Activated naive CD4-positive, alpha-beta T cell treated with anti-CD3 and anti-CD28 coated beads, Interleukin-2, amount 10 ng/mL, durations not matched to agents 7 days and 5 days (primary cell): Measurements from ENCODE around the gene DESI2.
"Not testable (repeated sequence)": the region's sequence is repeated elsewhere in the genome, so short reads cannot be mapped to it uniquely, and the experiment has no call there.

Experiments used
- CTCF ChIA-PET: fragments of 350-600 bp; sonication (Branson Sonifier 250); formaldehyde crosslinking; loops from one replicate; lab custom pipeline; 2021; ENCODE audit warnings: antibody characterized with exemption; lab: Charles Lee
- DNase-seq: peaks from one replicate; pipeline ENCODE4 v3.0.0-alpha.2; 2020
- H3K27ac Mint-ChIP-seq: one replicate; pipeline ENCODE4 v1.8.0; 2021; ENCODE audit warnings: mild to moderate bottlenecking, moderate library complexity, mixed read lengths
- H3K27me3 Mint-ChIP-seq: one replicate; pipeline ENCODE4 v1.8.0; 2021; ENCODE audit warnings: mild to moderate bottlenecking, mixed read lengths
- H3K36me3 Mint-ChIP-seq: one replicate; pipeline ENCODE4 v1.8.0; 2021; ENCODE audit warnings: mixed read lengths
- H3K4me1 Mint-ChIP-seq: one replicate; pipeline ENCODE4 v1.8.0; 2021; ENCODE audit warnings: mixed read lengths
- H3K4me3 Mint-ChIP-seq: one replicate; pipeline ENCODE4 v1.8.0; 2021; ENCODE audit warnings: mild to moderate bottlenecking, moderate library complexity, mixed read lengths
- H3K9me3 Mint-ChIP-seq: one replicate; pipeline ENCODE4 v1.8.0; 2021; ENCODE audit warnings: mixed read lengths

The DESI2 gene

GRCh38 chr1:244642526-244642925, 10.4 kb upstream of the DESI2 start:
- CTCF ChIA-PET, result no interaction called here
- no peak overlapping the region for H3K27ac Mint-ChIP-seq
- no peaks in the 10 kb centered on the region for H3K36me3 Mint-ChIP-seq
- no peak for DNase-seq
- peaks cover 4% of the 10 kb centered on the region for H3K27me3 Mint-ChIP-seq
- H3K4me3 Mint-ChIP-seq, result no peak overlapping the region
- no peaks in the 10 kb centered on the region for H3K4me1 Mint-ChIP-seq
- no peaks in the 10 kb centered on the region for H3K9me3 Mint-ChIP-seq

- Mint-ChIP-seq H3K36me3 (no peaks in the 10 kb centered on the region), H3K9me3 (no peaks in the 10 kb centered on the region), H3K4me3 (no peak overlapping the region), H3K27ac (no peak overlapping the region), H3K4me1 (no peaks in the 10 kb centered on the region), H3K27me3 (peaks cover 6% of the 10 kb centered on the region)
- DNase-seq, result no peak
- CTCF ChIA-PET, result interaction anchor here (0.6 kb wide), 1 partner anchor 158 kb away, joined by 3 read pairs; no protein-coding TSS in a partner anchor
Observed at GRCh38 chr1:244642988-244643387, 9.9 kb upstream of the DESI2 start.

- H3K27me3 Mint-ChIP-seq, result peaks cover 7% of the 10 kb centered on the region
- H3K4me1 Mint-ChIP-seq, result no peaks in the 10 kb centered on the region
Observed at GRCh38 chr1:244645414-244645813, 7.5 kb upstream of the DESI2 start.

GRCh38 chr1:244645890-244646289, 7.0 kb upstream of the DESI2 start:
- Mint-ChIP-seq H3K4me3 (no peak overlapping the region), H3K36me3 (no peaks in the 10 kb centered on the region), H3K4me1 (no peaks in the 10 kb centered on the region), H3K27ac (no peak overlapping the region), H3K27me3 (peaks cover 7% of the 10 kb centered on the region), H3K9me3 (no peaks in the 10 kb centered on the region)
- CTCF ChIA-PET, result no interaction called here
- DNase-seq, result no peak

More at GRCh38 chr1:244645414-244645813, 7.5 kb upstream of the DESI2 start:
- no peak overlapping the region for H3K4me3 Mint-ChIP-seq
- no peak for DNase-seq
- no peaks in the 10 kb centered on the region for H3K36me3 Mint-ChIP-seq
- no peaks in the 10 kb centered on the region for H3K9me3 Mint-ChIP-seq
- H3K27ac Mint-ChIP-seq, result no peak overlapping the region
- CTCF ChIA-PET, result no interaction called here

GRCh38 chr1:244647819-244648218, 5.1 kb upstream of the DESI2 start:
- DNase-seq, result no peak
- Mint-ChIP-seq H3K27me3 (peaks cover 7% of the 10 kb centered on the region), H3K36me3 (peaks cover 3% of the 10 kb centered on the region), H3K27ac (no peak overlapping the region), H3K9me3 (no peaks in the 10 kb centered on the region), H3K4me1 (peaks cover 11% of the 10 kb centered on the region), H3K4me3 (no peak overlapping the region)
- CTCF ChIA-PET, result interaction anchor here (1.0 kb wide), 1 partner anchor 44 kb away, joined by 3 read pairs; no protein-coding TSS in a partner anchor

GRCh38 chr1:244651956-244652622, 837 bp upstream of the DESI2 start:
- H3K9me3 Mint-ChIP-seq, result no peaks in the 10 kb centered on the region
- CTCF ChIA-PET, result interaction anchor here (0.7 kb wide), 1 partner anchor 47 kb away, joined by 3 read pairs; no protein-coding TSS in a partner anchor
- H3K4me3 Mint-ChIP-seq, result no peak overlapping the region
- no peak for DNase-seq
- H3K36me3 Mint-ChIP-seq, result peaks cover 8% of the 10 kb centered on the region
- peaks cover 3% of the 10 kb centered on the region for H3K27me3 Mint-ChIP-seq
- H3K27ac Mint-ChIP-seq, result peak overlapping the region; percentile 85
- H3K4me1 Mint-ChIP-seq, result peaks cover 12% of the 10 kb centered on the region

GRCh38 chr1:244653439-244654107, 647 bp downstream of the DESI2 start:
- Mint-ChIP-seq H3K36me3 (peaks cover 23% of the 10 kb centered on the region), H3K27me3 (no peaks in the 10 kb centered on the region), H3K4me3 (no peak overlapping the region), H3K27ac (no peak overlapping the region), H3K9me3 (no peaks in the 10 kb centered on the region), H3K4me1 (peaks cover 26% of the 10 kb centered on the region)
- no peak for DNase-seq
- CTCF ChIA-PET, result no interaction called here

- Mint-ChIP-seq H3K27ac (no peak overlapping the region), H3K27me3 (no peaks in the 10 kb centered on the region), H3K9me3 (no peaks in the 10 kb centered on the region), H3K4me3 (no peak overlapping the region), H3K36me3 (peaks cover 27% of the 10 kb centered on the region), H3K4me1 (peaks cover 26% of the 10 kb centered on the region)
- CTCF ChIA-PET, result no interaction called here
- no peak for DNase-seq
Observed at GRCh38 chr1:244654108-244655038, 1.4 kb downstream of the DESI2 start.

GRCh38 chr1:244655186-244655585, 2.3 kb downstream of the DESI2 start:
- Mint-ChIP-seq H3K9me3 (no peaks in the 10 kb centered on the region), H3K4me1 (peaks cover 26% of the 10 kb centered on the region), H3K27me3 (no peaks in the 10 kb centered on the region), H3K4me3 (no peak overlapping the region), H3K36me3 (peaks cover 33% of the 10 kb centered on the region), H3K27ac (no peak overlapping the region)
- CTCF ChIA-PET, result no interaction called here
- DNase-seq, result no peak

- H3K27me3 Mint-ChIP-seq, result no peaks in the 10 kb centered on the region
- no peaks in the 10 kb centered on the region for H3K9me3 Mint-ChIP-seq
- CTCF ChIA-PET, result no interaction called here
- no peak overlapping the region for H3K4me3 Mint-ChIP-seq
- H3K36me3 Mint-ChIP-seq, result peaks cover 39% of the 10 kb centered on the region
- peaks cover 17% of the 10 kb centered on the region for H3K4me1 Mint-ChIP-seq
- no peak for DNase-seq
- no peak overlapping the region for H3K27ac Mint-ChIP-seq
Observed at GRCh38 chr1:244657421-244657820, 4.5 kb downstream of the DESI2 start.

- Mint-ChIP-seq H3K27me3 (no peaks in the 10 kb centered on the region), H3K27ac (no peak overlapping the region), H3K4me3 (no peak overlapping the region), H3K9me3 (no peaks in the 10 kb centered on the region), H3K36me3 (peaks cover 38% of the 10 kb centered on the region), H3K4me1 (peaks cover 19% of the 10 kb centered on the region)
- DNase-seq, result no peak
- CTCF ChIA-PET, result interaction anchor here (0.8 kb wide), 1 partner anchor 137 kb away, joined by 3 read pairs; no protein-coding TSS in a partner anchor
Observed at GRCh38 chr1:244659694-244660093, 6.8 kb downstream of the DESI2 start.

- peaks cover 38% of the 10 kb centered on the region for H3K36me3 Mint-ChIP-seq
- no peak for DNase-seq
- H3K4me3 Mint-ChIP-seq, result no peak overlapping the region
- H3K4me1 Mint-ChIP-seq, result peaks cover 19% of the 10 kb centered on the region
- CTCF ChIA-PET, result no interaction called here
- no peak overlapping the region for H3K27ac Mint-ChIP-seq
- H3K9me3 Mint-ChIP-seq, result no peaks in the 10 kb centered on the region
- H3K27me3 Mint-ChIP-seq, result no peaks in the 10 kb centered on the region
Observed at GRCh38 chr1:244660595-244660994, 7.7 kb downstream of the DESI2 start.

GRCh38 chr1:244661569-244662312, 8.8 kb downstream of the DESI2 start:
- CTCF ChIA-PET, H3K27me3 Mint-ChIP-seq, H3K4me3 Mint-ChIP-seq, H3K27ac Mint-ChIP-seq, DNase-seq, H3K9me3 Mint-ChIP-seq: not testable (repeated sequence)
- Mint-ChIP-seq H3K4me1 (peaks cover 19% of the 10 kb centered on the region), H3K36me3 (peaks cover 37% of the 10 kb centered on the region)
